OCI-LY3 (cell line): Measurements from ENCODE around the gene CCDC158.
"Not testable (repeated sequence)": the region's sequence is repeated elsewhere in the genome, so short reads cannot be mapped to it uniquely, and the experiment has no call there.

Source experiments
- H2AFZ ChIP-seq: fragments of 200-600, 300-600 bp; shearing (Covaris generic); 2 replicates; pipeline ENCODE4 v1.6.0; 2014; ENCODE audit warnings: antibody characterized with exemption, low read depth, low read length
- H3K27ac ChIP-seq: fragments of 200-600, 300-600 bp; sonication (generic); 2 replicates; pipeline ENCODE4 v1.5.1; 2014; ENCODE audit warnings: mild to moderate bottlenecking, low read length, moderate library complexity, mixed read lengths
- H3K27me3 ChIP-seq: fragments of 200-600, 300-600 bp; sonication (generic); 2 replicates; pipeline ENCODE4 v1.6.1; 2014; ENCODE audit warnings: low read depth, low read length, mixed read lengths
- H3K36me3 ChIP-seq: fragments of 200-600, 300-600 bp; sonication (generic); replicated peaks from 2 replicates; pipeline ENCODE3; 2014; ENCODE audit warnings: low read depth, low read length, mixed read lengths
- H3K4me1 ChIP-seq: fragments of 300-600, 200-600 bp; sonication (generic); 2 replicates; pipeline ENCODE4 v1.6.1; 2014; ENCODE audit warnings: low read length, mixed read lengths
- H3K4me2 ChIP-seq: fragments of 200-600, 300-600 bp; sonication (generic); 2 replicates; pipeline ENCODE4 v1.6.1; 2014; ENCODE audit warnings: low read length, mixed read lengths
- H3K4me3 ChIP-seq: fragments of 300-600, 200-600 bp; sonication (generic); 2 replicates; pipeline ENCODE4 v1.5.1; 2014; ENCODE audit warnings: antibody characterized with exemption, mild to moderate bottlenecking, low read length, moderate library complexity
- H3K79me2 ChIP-seq: fragments of 300-600, 200-600 bp; shearing (Covaris generic); 2 replicates; pipeline ENCODE4 v1.6.1; 2014; ENCODE audit warnings: mild to moderate bottlenecking, low read length, mixed read lengths
- H3K9ac ChIP-seq: fragments of 300-600, 200-600 bp; shearing (Covaris generic); 2 replicates; pipeline ENCODE4 v1.6.0; 2014; ENCODE audit warnings: mild to moderate bottlenecking, low read length, moderate library complexity
- H3K9me3 ChIP-seq: fragments of 200-600, 300-600 bp; shearing (Covaris generic); 2 replicates; pipeline ENCODE4 v1.6.1; 2014; ENCODE audit warnings: low read length, mixed read lengths; ENCODE audit not compliant: insufficient read depth
- H4K20me1 ChIP-seq: fragments of 200-600, 300-600 bp; sonication (generic); 2 replicates; pipeline ENCODE4 v1.6.1; 2016; ENCODE audit warnings: low read length, mixed read lengths; ENCODE audit not compliant: insufficient read depth
- EZH2phosphoT487 ChIP-seq: fragments of 200-600 bp; shearing (Covaris generic); IDR thresholded peaks from 2 replicates; pipeline ENCODE4 v1.6.1; 2018; ENCODE audit warnings: antibody characterized with exemption, mixed run types, low read depth
- TF ChIP-seq, protein P1 (sequence below): fragments of 200-600, 300-600 bp; sonication (generic); IDR thresholded peaks from 2 replicates; pipeline ENCODE4 v1.5.1; 2014; ENCODE audit warnings: antibody characterized with exemption, low read length, low read depth

Gene CCDC158

DNA sequence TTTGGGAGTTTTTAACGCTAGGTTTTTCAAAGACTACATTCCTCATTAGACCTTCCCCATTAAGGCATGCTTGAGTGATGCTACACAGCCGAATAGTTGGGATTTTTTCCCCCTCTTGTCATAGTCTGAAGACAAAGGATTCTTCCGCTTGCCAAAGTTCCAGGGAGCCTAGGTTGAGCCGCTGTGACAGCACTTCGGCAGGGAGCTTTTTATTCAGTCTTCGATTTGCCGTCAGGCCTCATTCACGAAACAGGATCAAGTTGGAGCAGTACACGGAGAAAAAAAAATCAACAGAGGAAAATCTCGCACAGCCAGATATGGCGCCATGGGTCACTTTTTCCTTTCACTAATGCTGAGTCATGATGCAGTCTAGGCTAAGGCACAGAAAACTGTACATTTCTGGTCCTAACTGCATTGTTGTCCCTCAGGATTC lies 38.4 kb upstream of the CCDC158 start:
- H3K36me3 ChIP-seq = peaks cover 3% of the 10 kb centered on the region
- no peak overlapping the region for H3K4me3 ChIP-seq
- peaks cover 9% of the 10 kb centered on the region for H3K9me3 ChIP-seq
- no peak overlapping the region for H3K27ac ChIP-seq
- H3K4me2 ChIP-seq = no peak overlapping the region
- no peak for TF ChIP-seq EZH2phosphoT487
- TF ChIP-seq, protein P1, sequence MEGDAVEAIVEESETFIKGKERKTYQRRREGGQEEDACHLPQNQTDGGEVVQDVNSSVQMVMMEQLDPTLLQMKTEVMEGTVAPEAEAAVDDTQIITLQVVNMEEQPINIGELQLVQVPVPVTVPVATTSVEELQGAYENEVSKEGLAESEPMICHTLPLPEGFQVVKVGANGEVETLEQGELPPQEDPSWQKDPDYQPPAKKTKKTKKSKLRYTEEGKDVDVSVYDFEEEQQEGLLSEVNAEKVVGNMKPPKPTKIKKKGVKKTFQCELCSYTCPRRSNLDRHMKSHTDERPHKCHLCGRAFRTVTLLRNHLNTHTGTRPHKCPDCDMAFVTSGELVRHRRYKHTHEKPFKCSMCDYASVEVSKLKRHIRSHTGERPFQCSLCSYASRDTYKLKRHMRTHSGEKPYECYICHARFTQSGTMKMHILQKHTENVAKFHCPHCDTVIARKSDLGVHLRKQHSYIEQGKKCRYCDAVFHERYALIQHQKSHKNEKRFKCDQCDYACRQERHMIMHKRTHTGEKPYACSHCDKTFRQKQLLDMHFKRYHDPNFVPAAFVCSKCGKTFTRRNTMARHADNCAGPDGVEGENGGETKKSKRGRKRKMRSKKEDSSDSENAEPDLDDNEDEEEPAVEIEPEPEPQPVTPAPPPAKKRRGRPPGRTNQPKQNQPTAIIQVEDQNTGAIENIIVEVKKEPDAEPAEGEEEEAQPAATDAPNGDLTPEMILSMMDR = no peak
- H3K9ac ChIP-seq = no peak overlapping the region
- H3K27me3 ChIP-seq = no peaks in the 10 kb centered on the region
- H3K79me2 ChIP-seq = no peaks in the 10 kb centered on the region
- no peaks in the 10 kb centered on the region for H4K20me1 ChIP-seq
- peaks cover 4% of the 10 kb centered on the region; the same call in 1 of the 2 replicates for H3K4me1 ChIP-seq
- H2AFZ ChIP-seq = no peak overlapping the region

DNA sequence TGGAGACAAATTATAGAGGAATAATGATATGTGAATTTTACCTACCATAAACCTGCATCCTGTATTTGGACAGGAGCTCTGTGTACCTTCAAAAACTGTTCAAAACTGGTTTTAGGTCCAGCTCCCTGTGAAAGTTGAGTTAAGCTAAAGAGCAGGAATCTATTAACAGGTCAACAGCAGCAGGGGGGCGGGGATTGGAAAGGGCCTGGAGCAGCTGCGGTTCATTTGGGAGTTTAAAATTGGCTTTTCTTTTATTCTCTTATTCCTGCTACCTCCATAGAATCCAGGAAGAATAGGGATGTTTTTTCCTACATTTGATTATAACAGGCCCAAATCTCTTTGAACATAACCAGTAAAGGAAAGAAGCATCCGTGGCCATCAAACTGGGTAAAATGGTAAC lies 37.9 kb upstream of the CCDC158 start:
- Histone ChIP-seq H3K36me3 (peaks cover 3% of the 10 kb centered on the region), H3K27ac (no peak overlapping the region), H3K79me2 (no peaks in the 10 kb centered on the region), H3K4me2 (no peak overlapping the region), H3K9me3 (peaks cover 7% of the 10 kb centered on the region), H3K9ac (no peak overlapping the region), H3K4me1 (peaks cover 4% of the 10 kb centered on the region; the same call in 1 of the 2 replicates), H4K20me1 (no peaks in the 10 kb centered on the region), H3K4me3 (no peak overlapping the region), H3K27me3 (no peaks in the 10 kb centered on the region), H2AFZ (no peak overlapping the region)
- TF ChIP-seq, protein P1 = no peak
- no peak for TF ChIP-seq EZH2phosphoT487

DNA sequence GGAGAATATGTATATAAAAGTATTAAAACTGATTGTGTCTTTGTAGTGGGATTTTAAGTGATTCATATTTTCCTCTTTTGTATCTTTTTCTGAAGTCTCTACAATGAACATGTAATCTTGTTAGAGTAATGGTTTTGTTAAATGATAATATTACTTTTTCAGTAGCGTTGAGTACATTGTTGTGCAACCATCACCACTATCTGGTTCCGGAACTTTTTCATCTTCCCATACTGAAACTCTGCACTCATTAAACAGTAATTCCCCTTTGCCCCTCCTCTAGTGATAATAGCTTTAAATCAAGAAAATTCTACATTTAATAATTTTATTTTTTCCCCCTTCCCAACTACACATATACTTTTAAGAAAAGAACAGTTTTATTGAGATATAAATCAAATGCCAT lies 37.4 kb upstream of the CCDC158 start:
- no peak overlapping the region for H3K9ac ChIP-seq
- no peak overlapping the region for H2AFZ ChIP-seq
- H3K27ac ChIP-seq = no peak overlapping the region

DNA sequence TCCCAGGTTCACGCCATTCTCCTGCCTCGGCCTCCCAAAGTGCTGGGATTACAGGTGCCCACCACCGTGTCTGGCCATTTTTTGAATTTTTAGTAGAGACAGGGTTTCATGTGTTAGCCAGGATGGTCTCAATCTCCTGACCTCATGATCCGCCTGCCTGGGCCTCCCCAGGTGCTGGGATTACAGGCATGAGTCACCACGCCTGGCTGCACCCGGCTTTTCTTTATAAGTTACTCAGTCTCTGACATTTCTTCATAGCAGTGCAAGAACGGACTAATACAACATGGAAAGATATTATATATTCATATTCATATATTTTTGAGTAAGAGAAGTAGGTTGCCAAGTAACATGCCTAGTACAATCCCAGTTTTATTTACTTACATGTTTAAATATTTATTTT lies 36.9 kb upstream of the CCDC158 start:
- no peaks in the 10 kb centered on the region for H3K36me3 ChIP-seq

More for the DNA sequence above, 37.4 kb upstream of the CCDC158 start:
- H3K9me3 ChIP-seq = peaks cover 3% of the 10 kb centered on the region; the same call in 1 of the 2 replicates
- TF ChIP-seq, protein P1 = no peak
- H3K4me1 ChIP-seq = peaks cover 4% of the 10 kb centered on the region; the same call in 1 of the 2 replicates
- H3K36me3 ChIP-seq = no peaks in the 10 kb centered on the region
- H3K79me2 ChIP-seq = no peaks in the 10 kb centered on the region
- H3K4me2 ChIP-seq = no peak overlapping the region
- no peaks in the 10 kb centered on the region for H4K20me1 ChIP-seq
- no peak overlapping the region for H3K4me3 ChIP-seq
- no peaks in the 10 kb centered on the region for H3K27me3 ChIP-seq

DNA sequence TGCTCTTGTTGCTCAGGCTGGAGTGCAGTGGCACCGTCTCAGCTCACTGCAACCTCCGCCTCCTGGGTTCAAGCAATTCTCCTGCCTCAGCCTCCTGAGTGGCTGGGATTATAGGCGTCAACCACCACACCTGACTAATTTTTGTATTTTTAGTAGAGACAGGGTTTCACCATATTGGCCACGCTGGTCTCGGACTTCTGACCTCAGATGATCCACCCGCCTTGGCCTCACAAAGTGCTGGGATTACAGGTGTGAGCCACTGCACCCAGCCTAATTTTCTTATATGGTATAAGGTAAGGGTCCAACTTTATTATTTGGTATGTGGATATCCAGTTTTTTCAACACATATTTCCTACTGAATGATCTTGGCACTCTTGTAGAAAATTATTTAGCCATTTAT lies 33.1 kb upstream of the CCDC158 start:
- peak overlapping the region; percentile 73; the same call in 1 of the 2 replicates for H2AFZ ChIP-seq

More for the DNA sequence above, 36.9 kb upstream of the CCDC158 start:
- Histone ChIP-seq H3K4me1 (peaks cover 4% of the 10 kb centered on the region; the same call in 1 of the 2 replicates), H4K20me1 (no peaks in the 10 kb centered on the region), H3K9me3 (peaks cover 2% of the 10 kb centered on the region; the same call in 1 of the 2 replicates), H3K27ac (no peak overlapping the region), H3K4me2 (no peak overlapping the region), H3K79me2 (no peaks in the 10 kb centered on the region), H3K9ac (no peak overlapping the region), H3K27me3 (no peaks in the 10 kb centered on the region), H2AFZ (no peak overlapping the region), H3K4me3 (no peak overlapping the region)
- TF ChIP-seq, protein P1 = no peak
- TF ChIP-seq EZH2phosphoT487 = no peak

More for the DNA sequence above, 33.1 kb upstream of the CCDC158 start:
- H3K36me3 ChIP-seq, H3K4me2 ChIP-seq, H3K79me2 ChIP-seq, H3K27ac ChIP-seq, H4K20me1 ChIP-seq, H3K4me3 ChIP-seq, H3K9ac ChIP-seq, H3K9me3 ChIP-seq, H3K27me3 ChIP-seq: not testable (repeated sequence)
- peaks cover 26% of the 10 kb centered on the region for H3K4me1 ChIP-seq
